GM23338 (cell line): ENCODE results near the gene ANKRD44. TPM values are rescaled to one million over a fixed set of nuclear protein-coding genes. Genes with fewer than 3 reads are reported as not detected.

Experiments
- ATAC-seq: fragments of 200-7000 bp; cut with Tn5 transposase; 3 replicates; pipeline ENCODE4 v1.9.1; 2020
- DNase-seq: peaks from one replicate; pipeline ENCODE4 v3.0.0-alpha.2; 2015; ENCODE audit warnings: low spot score
- H2AFZ ChIP-seq: fragments of 200-600 bp; sonication (generic); 2 replicates; pipeline ENCODE4 v1.8.0; 2016; ENCODE audit warnings: antibody characterized with exemption, mild to moderate bottlenecking, moderate library complexity
- H3F3A ChIP-seq: fragments of 200-600 bp; sonication (generic); replicated peaks from 2 replicates; pipeline ENCODE4 v1.8.0; 2017; ENCODE audit warnings: antibody characterized with exemption, mixed run types, low read depth
- H3K27ac ChIP-seq: fragments of 200-600 bp; sonication (generic); 2 replicates; pipeline ENCODE4 v1.6.1; 2016; ENCODE audit warnings: low read depth
- H3K27me3 ChIP-seq: fragments of 200-600 bp; sonication (generic); 2 replicates; pipeline ENCODE4 v1.8.0; 2016; ENCODE audit warnings: mild to moderate bottlenecking, mixed run types, moderate library complexity; ENCODE audit not compliant: insufficient read depth
- H3K36me3 ChIP-seq: fragments of 200-600 bp; sonication (generic); 2 replicates; pipeline ENCODE4 v1.8.0; 2016; ENCODE audit warnings: mild to moderate bottlenecking; ENCODE audit not compliant: insufficient read depth
- H3K4me1 ChIP-seq: fragments of 200-600 bp; sonication (generic); 2 replicates; pipeline ENCODE4 v1.8.0; 2016; ENCODE audit warnings: mild to moderate bottlenecking, moderate library complexity; ENCODE audit not compliant: insufficient read depth
- H3K4me2 ChIP-seq: fragments of 200-600 bp; sonication (generic); 2 replicates; pipeline ENCODE4 v1.7.1; 2017; ENCODE audit warnings: mixed run types
- H3K4me3 ChIP-seq: fragments of 200-600 bp; sonication (generic); 2 replicates; pipeline ENCODE4 v1.6.1; 2016; ENCODE audit warnings: mixed run types
- H3K79me2 ChIP-seq: fragments of 200-600 bp; sonication (generic); replicated peaks from 2 replicates; pipeline ENCODE4 v1.8.0; 2017; ENCODE audit warnings: mild to moderate bottlenecking; ENCODE audit not compliant: insufficient read depth
- H3K9me2 ChIP-seq: fragments of 200-600 bp; sonication (generic); 2 replicates; pipeline ENCODE4 v1.8.0; 2017; ENCODE audit not compliant: insufficient read depth
- H4K20me1 ChIP-seq: fragments of 200-600 bp; sonication (generic); replicated peaks from 2 replicates; pipeline ENCODE4 v1.8.0; 2017; ENCODE audit warnings: mild to moderate bottlenecking; ENCODE audit not compliant: insufficient read depth
- H3K27ac Mint-ChIP-seq: 2 replicates; pipeline ENCODE4 v1.8.0; 2020; ENCODE audit warnings: inconsistent platforms, mild to moderate bottlenecking, moderate library complexity, mixed read lengths
- H3K27me3 Mint-ChIP-seq: 3 replicates; pipeline ENCODE4 v1.8.0; 2022; ENCODE audit warnings: low read depth, mild to moderate bottlenecking, moderate library complexity, mixed read lengths, inconsistent platforms; ENCODE audit not compliant: insufficient read depth, poor library complexity
- H3K36me3 Mint-ChIP-seq: 3 replicates; pipeline ENCODE4 v1.8.0; 2021; ENCODE audit warnings: low read depth, mild to moderate bottlenecking, inconsistent platforms, moderate library complexity, mixed read lengths
- H3K4me1 Mint-ChIP-seq: 3 replicates; pipeline ENCODE4 v1.8.0; 2020; ENCODE audit warnings: mild to moderate bottlenecking, inconsistent platforms, mixed read lengths
- H3K4me3 Mint-ChIP-seq: 3 replicates; pipeline ENCODE4 v1.8.0; 2021; ENCODE audit warnings: moderate library complexity, mild to moderate bottlenecking, inconsistent platforms, mixed read lengths
- H3K9me3 Mint-ChIP-seq: 3 replicates; pipeline ENCODE4 v1.8.0; 2020; ENCODE audit warnings: moderate library complexity, mild to moderate bottlenecking, inconsistent platforms, mixed read lengths
- CREB1 ChIP-seq: fragments of 250-450 bp; sonication (Bioruptor Pico); IDR thresholded peaks from 2 replicates; pipeline ENCODE4 v1.5.0; 2020; ENCODE audit warnings: low read depth, mild to moderate bottlenecking, moderate library complexity
- EZH2phosphoT487 ChIP-seq: fragments of 200-600 bp; sonication (generic); IDR thresholded peaks from one replicate; pipeline ENCODE4 v1.8.1; 2018; ENCODE audit warnings: antibody characterized with exemption; ENCODE audit not compliant: unreplicated experiment
- JUNB ChIP-seq: IDR thresholded peaks from one replicate; pipeline ENCODE4 v1.6.1; 2016; ENCODE audit warnings: antibody characterized with exemption; ENCODE audit not compliant: unreplicated experiment
- STAT1 ChIP-seq: IDR thresholded peaks from one replicate; pipeline ENCODE4 v1.6.1; 2016; ENCODE audit warnings: antibody characterized with exemption; ENCODE audit not compliant: unreplicated experiment
- ZNF331 ChIP-seq: fragments of 250-450 bp; sonication (Bioruptor Pico); IDR thresholded peaks from 2 replicates; pipeline ENCODE4 v1.5.0; 2020; ENCODE audit warnings: low read depth, mild to moderate bottlenecking, moderate library complexity
- polyA plus RNA-seq: library from polyadenylated mRNA; unstranded; fragments of >200 nt; fragmentation: Nextera tagmentation; extraction: Ambion mirVana; gene quantifications from 2 replicates; pipeline ENCODE4 v1.2.1, GENCODE V29; 2016
- total RNA-seq: library from RNA; depleted of rRNA; stranded (reverse); fragments of >200 nt; shearing (Covaris generic); gene quantifications from 2 replicates; pipeline ENCODE4 v1.2.3, GENCODE V29; 2014
- TF ChIP-seq, protein P1 (sequence below): IDR thresholded peaks from 2 replicates; pipeline ENCODE4 v1.6.1; 2016; ENCODE audit warnings: antibody characterized with exemption
- TF ChIP-seq, protein P2 (sequence below): fragments of 250-450 bp; sonication (Bioruptor Pico); IDR thresholded peaks from 2 replicates; pipeline ENCODE4 v1.5.0; 2020; ENCODE audit warnings: mild to moderate bottlenecking, moderate library complexity
- TF ChIP-seq, protein P3 (sequence below): IDR thresholded peaks from one replicate; pipeline ENCODE4 v1.6.1; 2018; ENCODE audit warnings: antibody characterized with exemption; ENCODE audit not compliant: unreplicated experiment

Gene ANKRD44
- total and polyA plus RNA-seq, 2 experiments from 2014 or later, result 0.44 to 0.56 TPM

DNA sequence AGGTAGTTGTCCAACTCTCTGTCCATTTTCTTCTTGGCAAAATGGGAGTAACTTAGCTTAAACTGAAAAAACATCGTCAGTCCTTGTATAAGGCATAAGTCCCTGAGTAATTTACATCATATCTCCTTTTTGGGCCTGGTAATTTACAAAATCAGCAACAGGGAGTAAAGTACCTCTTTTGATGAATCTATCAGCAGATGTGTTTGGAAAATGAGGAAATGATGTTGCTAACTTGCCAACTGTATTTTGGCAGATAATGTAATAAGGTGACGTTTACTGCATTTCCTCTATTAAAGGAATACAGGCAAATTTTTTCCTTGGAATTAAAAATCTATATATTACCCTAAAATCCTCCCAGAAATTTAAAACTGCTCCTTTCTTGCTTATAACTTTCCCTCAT is 29.2 kb downstream of the ANKRD44 start:
- no peaks in the 10 kb centered on the region for H3K36me3 ChIP-seq
- H3K79me2 ChIP-seq, result no peaks in the 10 kb centered on the region
- H3K4me3 ChIP-seq, result no peak overlapping the region
- H3K4me2 ChIP-seq, result no peak overlapping the region
- no peaks in the 10 kb centered on the region for H3F3A ChIP-seq
- no peak overlapping the region for H3K27ac ChIP-seq
- Mint-ChIP-seq H3K27me3 (peaks cover 3% of the 10 kb centered on the region), H3K27ac (no peak overlapping the region), H3K4me3 (no peak overlapping the region), H3K4me1 (peaks cover 4% of the 10 kb centered on the region; the same call in 1 of the 3 replicates), H3K36me3 (no peaks in the 10 kb centered on the region), H3K9me3 (no peaks in the 10 kb centered on the region)
- no peaks in the 10 kb centered on the region for H3K4me1 ChIP-seq
- TF ChIP-seq CREB1 (CRISPR knock-in tag), result no peak
- DNase-seq, result no peak
- H4K20me1 ChIP-seq, result no peaks in the 10 kb centered on the region
- no peaks in the 10 kb centered on the region for H3K27me3 ChIP-seq
- no peak overlapping the region for H2AFZ ChIP-seq
- ATAC-seq, result no peak
- H3K9me2 ChIP-seq, result no peaks in the 10 kb centered on the region

DNA sequence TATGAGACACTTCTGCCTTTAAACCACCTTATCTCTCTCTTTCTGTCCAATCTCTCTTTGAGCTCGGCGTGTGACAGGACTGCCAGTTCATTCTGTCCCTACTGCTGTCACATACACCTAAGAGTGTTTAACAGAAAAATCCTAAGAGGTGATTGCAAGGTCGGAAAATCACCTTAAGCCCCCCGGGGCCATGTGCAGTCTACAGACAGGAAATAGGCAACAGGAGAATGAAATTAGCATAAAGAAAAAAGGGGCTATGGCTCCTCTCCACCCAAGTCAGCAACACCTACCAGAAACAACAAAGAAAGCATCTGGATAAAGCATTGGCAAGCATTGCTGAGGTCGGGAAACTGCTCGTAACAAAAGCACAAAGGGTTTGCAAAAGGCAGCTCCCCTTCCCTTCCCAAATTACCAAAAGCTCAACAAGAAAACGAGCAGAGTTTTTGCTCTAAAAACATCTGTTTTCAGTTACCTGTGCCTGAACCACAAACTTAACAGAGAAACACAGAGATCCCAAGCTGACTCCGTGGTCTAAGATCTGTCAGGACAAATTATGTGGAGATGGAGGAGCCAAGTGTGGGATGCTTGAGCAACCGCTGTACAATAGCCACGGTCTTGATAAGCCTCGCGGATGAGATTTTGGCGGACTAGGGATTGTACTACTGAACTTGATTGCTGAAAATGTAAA is 30.4 kb downstream of the ANKRD44 start:
- Histone ChIP-seq H3K4me1 (no peaks in the 10 kb centered on the region), H3K27ac (no peak overlapping the region), H3K36me3 (no peaks in the 10 kb centered on the region), H4K20me1 (no peaks in the 10 kb centered on the region), H3K4me2 (no peak overlapping the region), H3K4me3 (no peak overlapping the region), H3K27me3 (no peaks in the 10 kb centered on the region), H3K9me2 (no peaks in the 10 kb centered on the region), H2AFZ (peak overlapping the region; percentile 95), H3F3A (no peaks in the 10 kb centered on the region), H3K79me2 (no peaks in the 10 kb centered on the region)
- Mint-ChIP-seq H3K9me3 (no peaks in the 10 kb centered on the region), H3K36me3 (no peaks in the 10 kb centered on the region), H3K4me1 (peaks cover 4% of the 10 kb centered on the region; the same call in 1 of the 3 replicates), H3K27me3 (peaks cover 3% of the 10 kb centered on the region), H3K27ac (no peak overlapping the region), H3K4me3 (no peak overlapping the region)
- ATAC-seq, result peak; percentile 34; the same call in 2 of the 3 replicates
- no peak for DNase-seq
- TF ChIP-seq EZH2phosphoT487 (no peak), STAT1 (no peak), CREB1 (CRISPR knock-in tag) (no peak), ZNF331 (CRISPR knock-in tag) (no peak), JUNB (no peak)
- TF ChIP-seq, protein P1, sequence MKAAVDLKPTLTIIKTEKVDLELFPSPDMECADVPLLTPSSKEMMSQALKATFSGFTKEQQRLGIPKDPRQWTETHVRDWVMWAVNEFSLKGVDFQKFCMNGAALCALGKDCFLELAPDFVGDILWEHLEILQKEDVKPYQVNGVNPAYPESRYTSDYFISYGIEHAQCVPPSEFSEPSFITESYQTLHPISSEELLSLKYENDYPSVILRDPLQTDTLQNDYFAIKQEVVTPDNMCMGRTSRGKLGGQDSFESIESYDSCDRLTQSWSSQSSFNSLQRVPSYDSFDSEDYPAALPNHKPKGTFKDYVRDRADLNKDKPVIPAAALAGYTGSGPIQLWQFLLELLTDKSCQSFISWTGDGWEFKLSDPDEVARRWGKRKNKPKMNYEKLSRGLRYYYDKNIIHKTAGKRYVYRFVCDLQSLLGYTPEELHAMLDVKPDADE, result no peak
- TF ChIP-seq, protein P2, sequence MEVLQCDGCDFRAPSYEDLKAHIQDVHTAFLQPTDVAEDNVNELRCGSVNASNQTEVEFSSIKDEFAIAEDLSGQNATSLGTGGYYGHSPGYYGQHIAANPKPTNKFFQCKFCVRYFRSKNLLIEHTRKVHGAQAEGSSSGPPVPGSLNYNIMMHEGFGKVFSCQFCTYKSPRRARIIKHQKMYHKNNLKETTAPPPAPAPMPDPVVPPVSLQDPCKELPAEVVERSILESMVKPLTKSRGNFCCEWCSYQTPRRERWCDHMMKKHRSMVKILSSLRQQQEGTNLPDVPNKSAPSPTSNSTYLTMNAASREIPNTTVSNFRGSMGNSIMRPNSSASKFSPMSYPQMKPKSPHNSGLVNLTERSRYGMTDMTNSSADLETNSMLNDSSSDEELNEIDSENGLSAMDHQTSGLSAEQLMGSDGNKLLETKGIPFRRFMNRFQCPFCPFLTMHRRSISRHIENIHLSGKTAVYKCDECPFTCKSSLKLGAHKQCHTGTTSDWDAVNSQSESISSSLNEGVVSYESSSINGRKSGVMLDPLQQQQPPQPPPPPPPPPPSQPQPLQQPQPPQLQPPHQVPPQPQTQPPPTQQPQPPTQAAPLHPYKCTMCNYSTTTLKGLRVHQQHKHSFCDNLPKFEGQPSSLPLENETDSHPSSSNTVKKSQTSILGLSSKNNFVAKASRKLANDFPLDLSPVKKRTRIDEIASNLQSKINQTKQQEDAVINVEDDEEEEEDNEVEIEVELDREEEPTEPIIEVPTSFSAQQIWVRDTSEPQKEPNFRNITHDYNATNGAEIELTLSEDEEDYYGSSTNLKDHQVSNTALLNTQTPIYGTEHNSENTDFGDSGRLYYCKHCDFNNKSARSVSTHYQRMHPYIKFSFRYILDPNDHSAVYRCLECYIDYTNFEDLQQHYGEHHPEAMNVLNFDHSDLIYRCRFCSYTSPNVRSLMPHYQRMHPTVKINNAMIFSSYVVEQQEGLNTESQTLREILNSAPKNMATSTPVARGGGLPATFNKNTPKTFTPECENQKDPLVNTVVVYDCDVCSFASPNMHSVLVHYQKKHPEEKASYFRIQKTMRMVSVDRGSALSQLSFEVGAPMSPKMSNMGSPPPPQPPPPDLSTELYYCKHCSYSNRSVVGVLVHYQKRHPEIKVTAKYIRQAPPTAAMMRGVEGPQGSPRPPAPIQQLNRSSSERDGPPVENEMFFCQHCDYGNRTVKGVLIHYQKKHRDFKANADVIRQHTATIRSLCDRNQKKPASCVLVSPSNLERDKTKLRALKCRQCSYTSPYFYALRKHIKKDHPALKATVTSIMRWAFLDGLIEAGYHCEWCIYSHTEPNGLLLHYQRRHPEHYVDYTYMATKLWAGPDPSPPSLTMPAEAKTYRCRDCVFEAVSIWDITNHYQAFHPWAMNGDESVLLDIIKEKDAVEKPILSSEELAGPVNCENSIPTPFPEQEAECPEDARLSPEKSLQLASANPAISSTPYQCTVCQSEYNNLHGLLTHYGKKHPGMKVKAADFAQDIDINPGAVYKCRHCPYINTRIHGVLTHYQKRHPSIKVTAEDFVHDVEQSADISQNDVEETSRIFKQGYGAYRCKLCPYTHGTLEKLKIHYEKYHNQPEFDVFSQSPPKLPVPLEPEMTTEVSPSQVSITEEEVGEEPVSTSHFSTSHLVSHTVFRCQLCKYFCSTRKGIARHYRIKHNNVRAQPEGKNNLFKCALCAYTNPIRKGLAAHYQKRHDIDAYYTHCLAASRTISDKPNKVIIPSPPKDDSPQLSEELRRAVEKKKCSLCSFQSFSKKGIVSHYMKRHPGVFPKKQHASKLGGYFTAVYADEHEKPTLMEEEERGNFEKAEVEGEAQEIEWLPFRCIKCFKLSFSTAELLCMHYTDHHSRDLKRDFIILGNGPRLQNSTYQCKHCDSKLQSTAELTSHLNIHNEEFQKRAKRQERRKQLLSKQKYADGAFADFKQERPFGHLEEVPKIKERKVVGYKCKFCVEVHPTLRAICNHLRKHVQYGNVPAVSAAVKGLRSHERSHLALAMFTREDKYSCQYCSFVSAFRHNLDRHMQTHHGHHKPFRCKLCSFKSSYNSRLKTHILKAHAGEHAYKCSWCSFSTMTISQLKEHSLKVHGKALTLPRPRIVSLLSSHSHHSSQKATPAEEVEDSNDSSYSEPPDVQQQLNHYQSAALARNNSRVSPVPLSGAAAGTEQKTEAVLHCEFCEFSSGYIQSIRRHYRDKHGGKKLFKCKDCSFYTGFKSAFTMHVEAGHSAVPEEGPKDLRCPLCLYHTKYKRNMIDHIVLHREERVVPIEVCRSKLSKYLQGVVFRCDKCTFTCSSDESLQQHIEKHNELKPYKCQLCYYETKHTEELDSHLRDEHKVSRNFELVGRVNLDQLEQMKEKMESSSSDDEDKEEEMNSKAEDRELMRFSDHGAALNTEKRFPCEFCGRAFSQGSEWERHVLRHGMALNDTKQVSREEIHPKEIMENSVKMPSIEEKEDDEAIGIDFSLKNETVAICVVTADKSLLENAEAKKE (CRISPR knock-in tag), result no peak
- TF ChIP-seq, protein P3, sequence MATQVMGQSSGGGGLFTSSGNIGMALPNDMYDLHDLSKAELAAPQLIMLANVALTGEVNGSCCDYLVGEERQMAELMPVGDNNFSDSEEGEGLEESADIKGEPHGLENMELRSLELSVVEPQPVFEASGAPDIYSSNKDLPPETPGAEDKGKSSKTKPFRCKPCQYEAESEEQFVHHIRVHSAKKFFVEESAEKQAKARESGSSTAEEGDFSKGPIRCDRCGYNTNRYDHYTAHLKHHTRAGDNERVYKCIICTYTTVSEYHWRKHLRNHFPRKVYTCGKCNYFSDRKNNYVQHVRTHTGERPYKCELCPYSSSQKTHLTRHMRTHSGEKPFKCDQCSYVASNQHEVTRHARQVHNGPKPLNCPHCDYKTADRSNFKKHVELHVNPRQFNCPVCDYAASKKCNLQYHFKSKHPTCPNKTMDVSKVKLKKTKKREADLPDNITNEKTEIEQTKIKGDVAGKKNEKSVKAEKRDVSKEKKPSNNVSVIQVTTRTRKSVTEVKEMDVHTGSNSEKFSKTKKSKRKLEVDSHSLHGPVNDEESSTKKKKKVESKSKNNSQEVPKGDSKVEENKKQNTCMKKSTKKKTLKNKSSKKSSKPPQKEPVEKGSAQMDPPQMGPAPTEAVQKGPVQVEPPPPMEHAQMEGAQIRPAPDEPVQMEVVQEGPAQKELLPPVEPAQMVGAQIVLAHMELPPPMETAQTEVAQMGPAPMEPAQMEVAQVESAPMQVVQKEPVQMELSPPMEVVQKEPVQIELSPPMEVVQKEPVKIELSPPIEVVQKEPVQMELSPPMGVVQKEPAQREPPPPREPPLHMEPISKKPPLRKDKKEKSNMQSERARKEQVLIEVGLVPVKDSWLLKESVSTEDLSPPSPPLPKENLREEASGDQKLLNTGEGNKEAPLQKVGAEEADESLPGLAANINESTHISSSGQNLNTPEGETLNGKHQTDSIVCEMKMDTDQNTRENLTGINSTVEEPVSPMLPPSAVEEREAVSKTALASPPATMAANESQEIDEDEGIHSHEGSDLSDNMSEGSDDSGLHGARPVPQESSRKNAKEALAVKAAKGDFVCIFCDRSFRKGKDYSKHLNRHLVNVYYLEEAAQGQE, result no peak
